HL-60 (cell line): ENCODE measurements around the gene VPS13D.

Experiments
- GABPA ChIP-seq: IDR thresholded peaks from 2 replicates; pipeline ENCODE4 v1.6.1; 2012; ENCODE audit warnings: low read depth
- POLR2AphosphoS5 ChIP-seq: IDR thresholded peaks from 2 replicates; pipeline ENCODE4 v1.6.1; 2012; ENCODE audit warnings: low read depth
- SPI1 ChIP-seq: IDR thresholded peaks from 2 replicates; pipeline ENCODE4 v1.6.1; 2012; ENCODE audit warnings: low read depth, mild to moderate bottlenecking, borderline replicate concordance
- TF ChIP-seq, protein P1 (sequence below): IDR thresholded peaks from one replicate; pipeline ENCODE4 v1.5.1; 2011; ENCODE audit warnings: low read length, control low read depth, inconsistent platforms; ENCODE audit not compliant: insufficient read depth
- TF ChIP-seq, protein P2 (sequence below): IDR thresholded peaks from 2 replicates; pipeline ENCODE4 v1.6.1; 2012; ENCODE audit warnings: low read depth; ENCODE audit not compliant: insufficient replicate concordance

DNA sequence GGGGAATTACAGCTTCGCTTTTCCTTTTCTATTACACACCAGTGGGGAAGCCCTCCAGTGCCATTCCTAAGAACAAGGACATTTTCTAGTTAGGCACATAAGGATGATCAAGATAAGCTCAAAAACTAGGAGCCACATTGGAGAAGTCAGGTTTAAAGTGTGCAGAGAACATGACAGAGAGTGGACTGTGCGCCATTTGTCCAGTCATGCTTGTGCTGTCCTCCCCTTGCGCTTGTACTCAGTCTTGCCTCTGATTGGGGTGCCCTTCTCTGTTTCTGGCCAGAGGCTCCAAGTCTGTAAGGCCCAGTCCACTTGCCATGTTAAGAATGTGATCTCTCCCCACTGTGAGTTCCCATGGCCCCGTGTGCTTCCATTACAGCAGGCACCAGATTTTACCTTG is 198.5 kb downstream of the VPS13D start:
- TF ChIP-seq, protein P1, sequence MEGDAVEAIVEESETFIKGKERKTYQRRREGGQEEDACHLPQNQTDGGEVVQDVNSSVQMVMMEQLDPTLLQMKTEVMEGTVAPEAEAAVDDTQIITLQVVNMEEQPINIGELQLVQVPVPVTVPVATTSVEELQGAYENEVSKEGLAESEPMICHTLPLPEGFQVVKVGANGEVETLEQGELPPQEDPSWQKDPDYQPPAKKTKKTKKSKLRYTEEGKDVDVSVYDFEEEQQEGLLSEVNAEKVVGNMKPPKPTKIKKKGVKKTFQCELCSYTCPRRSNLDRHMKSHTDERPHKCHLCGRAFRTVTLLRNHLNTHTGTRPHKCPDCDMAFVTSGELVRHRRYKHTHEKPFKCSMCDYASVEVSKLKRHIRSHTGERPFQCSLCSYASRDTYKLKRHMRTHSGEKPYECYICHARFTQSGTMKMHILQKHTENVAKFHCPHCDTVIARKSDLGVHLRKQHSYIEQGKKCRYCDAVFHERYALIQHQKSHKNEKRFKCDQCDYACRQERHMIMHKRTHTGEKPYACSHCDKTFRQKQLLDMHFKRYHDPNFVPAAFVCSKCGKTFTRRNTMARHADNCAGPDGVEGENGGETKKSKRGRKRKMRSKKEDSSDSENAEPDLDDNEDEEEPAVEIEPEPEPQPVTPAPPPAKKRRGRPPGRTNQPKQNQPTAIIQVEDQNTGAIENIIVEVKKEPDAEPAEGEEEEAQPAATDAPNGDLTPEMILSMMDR: no peak
- TF ChIP-seq, protein P2, sequence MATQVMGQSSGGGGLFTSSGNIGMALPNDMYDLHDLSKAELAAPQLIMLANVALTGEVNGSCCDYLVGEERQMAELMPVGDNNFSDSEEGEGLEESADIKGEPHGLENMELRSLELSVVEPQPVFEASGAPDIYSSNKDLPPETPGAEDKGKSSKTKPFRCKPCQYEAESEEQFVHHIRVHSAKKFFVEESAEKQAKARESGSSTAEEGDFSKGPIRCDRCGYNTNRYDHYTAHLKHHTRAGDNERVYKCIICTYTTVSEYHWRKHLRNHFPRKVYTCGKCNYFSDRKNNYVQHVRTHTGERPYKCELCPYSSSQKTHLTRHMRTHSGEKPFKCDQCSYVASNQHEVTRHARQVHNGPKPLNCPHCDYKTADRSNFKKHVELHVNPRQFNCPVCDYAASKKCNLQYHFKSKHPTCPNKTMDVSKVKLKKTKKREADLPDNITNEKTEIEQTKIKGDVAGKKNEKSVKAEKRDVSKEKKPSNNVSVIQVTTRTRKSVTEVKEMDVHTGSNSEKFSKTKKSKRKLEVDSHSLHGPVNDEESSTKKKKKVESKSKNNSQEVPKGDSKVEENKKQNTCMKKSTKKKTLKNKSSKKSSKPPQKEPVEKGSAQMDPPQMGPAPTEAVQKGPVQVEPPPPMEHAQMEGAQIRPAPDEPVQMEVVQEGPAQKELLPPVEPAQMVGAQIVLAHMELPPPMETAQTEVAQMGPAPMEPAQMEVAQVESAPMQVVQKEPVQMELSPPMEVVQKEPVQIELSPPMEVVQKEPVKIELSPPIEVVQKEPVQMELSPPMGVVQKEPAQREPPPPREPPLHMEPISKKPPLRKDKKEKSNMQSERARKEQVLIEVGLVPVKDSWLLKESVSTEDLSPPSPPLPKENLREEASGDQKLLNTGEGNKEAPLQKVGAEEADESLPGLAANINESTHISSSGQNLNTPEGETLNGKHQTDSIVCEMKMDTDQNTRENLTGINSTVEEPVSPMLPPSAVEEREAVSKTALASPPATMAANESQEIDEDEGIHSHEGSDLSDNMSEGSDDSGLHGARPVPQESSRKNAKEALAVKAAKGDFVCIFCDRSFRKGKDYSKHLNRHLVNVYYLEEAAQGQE: no peak
- no peak for TF ChIP-seq POLR2AphosphoS5
- no peak for TF ChIP-seq SPI1
- no peak for TF ChIP-seq GABPA
